OCI-LY1 (cell line): ENCODE results near the gene ITPKC.

Experiments
- EZH2 ChIP-seq: fragments of 200-600 bp; sonication (generic), shearing (Covaris generic); IDR thresholded peaks from 2 replicates; pipeline ENCODE4 v1.8.0; 2017; ENCODE audit warnings: borderline replicate concordance, mixed run types, mild to moderate bottlenecking, antibody characterized with exemption, low read length, moderate library complexity, mixed read lengths
- TF ChIP-seq, protein P1 (sequence below): fragments of 200-600 bp; sonication (generic), shearing (Covaris generic); IDR thresholded peaks from 2 replicates; pipeline ENCODE4 v1.5.1; 2017; ENCODE audit warnings: mild to moderate bottlenecking, antibody characterized with exemption, low read length, moderate library complexity, mixed read lengths

DNA sequence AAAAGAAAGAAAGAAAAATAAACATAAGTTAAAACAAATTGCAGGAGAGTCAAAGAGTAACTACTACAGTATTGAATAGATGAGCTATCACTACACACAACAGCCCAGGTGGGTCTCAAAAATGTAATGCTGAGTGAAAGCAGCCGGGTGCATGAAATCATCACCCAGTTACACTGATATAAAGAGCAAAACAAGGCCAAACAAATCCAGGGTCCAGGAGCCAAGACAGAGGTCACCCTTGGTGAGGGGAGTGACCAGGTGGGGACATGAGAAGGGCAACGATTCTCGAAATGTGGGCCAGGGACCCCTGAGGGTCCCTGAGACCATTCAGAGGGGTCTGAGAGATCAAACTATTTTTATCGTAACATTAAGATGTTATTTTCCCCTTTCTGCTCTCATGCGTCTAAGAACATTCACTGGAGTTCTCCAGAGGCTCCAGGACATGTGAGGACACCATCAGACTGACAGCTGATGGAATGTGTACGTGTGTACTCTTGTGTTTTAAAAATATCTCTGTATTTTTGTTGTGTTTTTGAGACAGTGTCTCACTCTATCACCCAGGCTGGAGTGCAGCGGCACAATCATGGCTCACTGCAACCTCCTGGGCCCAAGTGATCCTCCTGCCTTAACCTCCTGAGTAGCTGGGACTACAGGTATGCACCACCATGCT lies 10.8 kb upstream of the ITPKC start:
- TF ChIP-seq, protein P1, sequence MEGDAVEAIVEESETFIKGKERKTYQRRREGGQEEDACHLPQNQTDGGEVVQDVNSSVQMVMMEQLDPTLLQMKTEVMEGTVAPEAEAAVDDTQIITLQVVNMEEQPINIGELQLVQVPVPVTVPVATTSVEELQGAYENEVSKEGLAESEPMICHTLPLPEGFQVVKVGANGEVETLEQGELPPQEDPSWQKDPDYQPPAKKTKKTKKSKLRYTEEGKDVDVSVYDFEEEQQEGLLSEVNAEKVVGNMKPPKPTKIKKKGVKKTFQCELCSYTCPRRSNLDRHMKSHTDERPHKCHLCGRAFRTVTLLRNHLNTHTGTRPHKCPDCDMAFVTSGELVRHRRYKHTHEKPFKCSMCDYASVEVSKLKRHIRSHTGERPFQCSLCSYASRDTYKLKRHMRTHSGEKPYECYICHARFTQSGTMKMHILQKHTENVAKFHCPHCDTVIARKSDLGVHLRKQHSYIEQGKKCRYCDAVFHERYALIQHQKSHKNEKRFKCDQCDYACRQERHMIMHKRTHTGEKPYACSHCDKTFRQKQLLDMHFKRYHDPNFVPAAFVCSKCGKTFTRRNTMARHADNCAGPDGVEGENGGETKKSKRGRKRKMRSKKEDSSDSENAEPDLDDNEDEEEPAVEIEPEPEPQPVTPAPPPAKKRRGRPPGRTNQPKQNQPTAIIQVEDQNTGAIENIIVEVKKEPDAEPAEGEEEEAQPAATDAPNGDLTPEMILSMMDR: no peak
- TF ChIP-seq EZH2: no peak
